ENCODE results near the gene DLGAP1. TPM values are rescaled to one million over a fixed set of nuclear protein-coding genes. Genes with fewer than 3 reads are reported as not detected.

The DLGAP1 gene
- total RNA-seq, 2 experiments from 2014 or later: not detected

- no peaks in the 10 kb centered on the region for H3K4me1 Mint-ChIP-seq (ENCODE audit: low read depth)
- no peak overlapping the region for H3K27ac Mint-ChIP-seq
- POLR2A ChIA-PET: no interaction called here
- ATAC-seq (no peak), DNase-seq (no peak)
- CTCF ChIA-PET: no interaction called here
- no peaks in the 10 kb centered on the region for H3K36me3 Mint-ChIP-seq (ENCODE audit: low read depth)
- no peaks in the 10 kb centered on the region for H3K27me3 Mint-ChIP-seq (ENCODE audit: low read depth)
- no peak overlapping the region for H3K4me3 Mint-ChIP-seq
- no peaks in the 10 kb centered on the region for H3K9me3 Mint-ChIP-seq (ENCODE audit: insufficient read depth)
Measured at GRCh38 chr18:4230450-4231168, 224.5 kb downstream of the DLGAP1 start.

- ATAC-seq: no peak
Measured at GRCh38 chr18:4224031-4224704, 230.9 kb downstream of the DLGAP1 start.

DNA sequence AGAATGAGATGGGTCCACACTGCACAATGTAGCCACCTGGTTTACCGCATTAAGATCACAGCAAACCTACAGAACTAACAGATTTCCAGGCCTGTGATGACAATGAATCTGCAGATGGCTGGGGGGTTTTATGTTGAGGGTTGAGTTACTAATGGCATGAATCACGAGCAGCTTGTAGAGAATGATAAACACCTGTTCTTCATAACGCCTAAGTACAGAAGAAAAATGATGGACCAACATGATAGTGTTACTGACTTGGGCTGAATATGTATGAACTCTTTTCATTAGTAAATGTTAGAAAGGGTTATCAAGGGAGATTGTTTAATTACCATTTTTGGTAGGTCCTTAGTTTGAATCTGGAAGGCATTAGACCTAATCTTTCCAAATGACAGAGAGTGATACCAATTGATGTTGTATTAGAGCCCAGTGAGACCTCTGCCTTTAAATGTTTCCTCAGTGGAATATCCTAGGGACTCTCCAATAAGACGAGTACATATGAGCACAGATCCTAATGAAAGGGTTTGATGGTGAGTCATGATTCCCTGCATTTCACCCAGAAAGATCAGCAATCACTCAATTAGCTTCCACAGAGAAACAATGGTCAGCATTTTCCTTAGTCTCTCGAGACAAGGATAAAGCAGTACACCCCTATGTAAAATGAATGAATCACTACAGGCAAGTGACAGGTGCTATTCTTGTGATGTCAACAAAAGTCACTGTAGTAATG, 243.8 kb downstream of the DLGAP1 start:
- H3K9me3 Mint-ChIP-seq (ENCODE audit: insufficient read depth): peaks cover 11% of the 10 kb centered on the region
- no peak overlapping the region for H3K4me3 Mint-ChIP-seq
- DNase-seq (no peak), ATAC-seq (no peak)
- no peaks in the 10 kb centered on the region for H3K27me3 Mint-ChIP-seq (ENCODE audit: low read depth)
- ChIA-PET POLR2A (interaction anchor here (0.7 kb wide), 1 partner anchor 9 kb away, joined by 3 read pairs; no protein-coding TSS in a partner anchor), CTCF (no interaction called here)
- no peak overlapping the region for H3K27ac Mint-ChIP-seq
- H3K36me3 Mint-ChIP-seq (ENCODE audit: low read depth): no peaks in the 10 kb centered on the region
- H3K4me1 Mint-ChIP-seq (ENCODE audit: low read depth): no peaks in the 10 kb centered on the region

More at GRCh38 chr18:4224031-4224704, 230.9 kb downstream of the DLGAP1 start:
- no peak overlapping the region for H3K4me3 Mint-ChIP-seq
- no peaks in the 10 kb centered on the region for H3K4me1 Mint-ChIP-seq (ENCODE audit: low read depth)
- H3K36me3 Mint-ChIP-seq (ENCODE audit: low read depth): no peaks in the 10 kb centered on the region
- H3K27me3 Mint-ChIP-seq (ENCODE audit: low read depth): no peaks in the 10 kb centered on the region
- POLR2A ChIA-PET: no interaction called here
- H3K27ac Mint-ChIP-seq: no peak overlapping the region
- peaks cover 5% of the 10 kb centered on the region for H3K9me3 Mint-ChIP-seq (ENCODE audit: insufficient read depth)
- CTCF ChIA-PET: no interaction called here
- no peak for DNase-seq

DNA sequence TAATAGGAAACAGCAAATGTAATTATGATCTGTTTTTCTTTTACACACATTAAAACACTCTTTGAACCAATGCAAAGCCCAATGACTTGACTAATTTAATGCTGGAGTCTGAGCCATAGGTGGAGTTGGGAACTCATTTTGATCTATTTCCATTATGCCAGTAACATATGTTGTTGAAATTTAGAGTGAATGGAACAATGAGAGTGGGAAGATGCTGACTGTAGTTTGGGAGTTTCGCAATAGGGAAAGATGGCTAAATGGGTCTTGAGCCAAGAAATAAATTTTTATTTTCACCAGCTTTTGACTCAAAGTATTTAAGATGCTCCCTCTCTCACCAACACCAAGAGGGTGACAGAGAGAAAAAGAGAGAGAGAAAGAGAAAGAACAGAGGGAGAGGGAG, 246.7 kb downstream of the DLGAP1 start:
- ChIA-PET POLR2A (no interaction called here), CTCF (no interaction called here)
- Mint-ChIP-seq H3K9me3 (ENCODE audit: insufficient read depth) (peaks cover 11% of the 10 kb centered on the region), H3K27me3 (ENCODE audit: low read depth) (no peaks in the 10 kb centered on the region), H3K4me1 (ENCODE audit: low read depth) (no peaks in the 10 kb centered on the region), H3K4me3 (no peak overlapping the region), H3K36me3 (ENCODE audit: low read depth) (no peaks in the 10 kb centered on the region), H3K27ac (no peak overlapping the region)
- no peak for ATAC-seq
- no peak for DNase-seq

DNA sequence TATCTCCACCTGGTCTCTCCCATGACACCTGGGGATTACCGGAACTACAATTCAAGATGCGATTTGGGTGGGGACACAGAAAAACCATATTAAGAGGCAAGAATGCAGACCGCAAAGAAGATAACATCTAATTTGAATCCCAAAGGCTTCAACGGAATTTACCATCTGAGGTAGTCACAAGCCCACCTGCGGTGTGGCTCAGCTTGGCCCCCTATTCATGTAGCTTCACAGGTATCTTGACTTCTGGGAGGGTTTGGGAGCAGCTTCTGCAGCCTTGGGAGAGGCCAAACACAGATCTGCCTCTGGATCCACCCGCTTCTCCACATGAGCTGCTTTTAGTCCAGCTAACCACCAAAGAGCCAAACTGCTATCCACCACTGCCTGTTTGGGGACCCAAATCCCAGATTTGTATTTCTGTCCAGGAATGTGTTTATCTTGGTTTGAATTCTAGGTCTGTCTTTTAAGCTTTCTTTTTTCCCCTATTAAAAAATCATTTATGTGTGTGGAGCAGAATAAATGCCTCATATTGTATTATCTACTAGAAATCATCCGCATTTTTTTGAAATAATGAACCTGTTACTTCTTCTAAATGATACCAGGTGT, 247.6 kb downstream of the DLGAP1 start:
- POLR2A ChIA-PET: no interaction called here
- H3K36me3 Mint-ChIP-seq (ENCODE audit: low read depth): no peaks in the 10 kb centered on the region
- DNase-seq: no peak
- no peak overlapping the region for H3K4me3 Mint-ChIP-seq
- no peak for ATAC-seq
- H3K4me1 Mint-ChIP-seq (ENCODE audit: low read depth): no peaks in the 10 kb centered on the region
- H3K9me3 Mint-ChIP-seq (ENCODE audit: insufficient read depth): peaks cover 11% of the 10 kb centered on the region
- CTCF ChIA-PET: no interaction called here
- no peak overlapping the region for H3K27ac Mint-ChIP-seq
- no peaks in the 10 kb centered on the region for H3K27me3 Mint-ChIP-seq (ENCODE audit: low read depth)

GRCh38 chr18:4204438-4204720, 250.7 kb downstream of the DLGAP1 start:
- no peak for ATAC-seq
- no peaks in the 10 kb centered on the region for H3K36me3 Mint-ChIP-seq (ENCODE audit: low read depth)

GRCh38 chr18:4203568-4204437, 251.3 kb downstream of the DLGAP1 start:
- H3K36me3 Mint-ChIP-seq (ENCODE audit: low read depth): no peaks in the 10 kb centered on the region
- ChIA-PET POLR2A (no interaction called here), CTCF (no interaction called here)
- H3K4me3 Mint-ChIP-seq: no peak overlapping the region
- H3K4me1 Mint-ChIP-seq (ENCODE audit: low read depth): no peaks in the 10 kb centered on the region
- H3K9me3 Mint-ChIP-seq (ENCODE audit: insufficient read depth): peaks cover 11% of the 10 kb centered on the region
- H3K27ac Mint-ChIP-seq: no peak overlapping the region
- no peak for DNase-seq
- no peak for ATAC-seq
- no peaks in the 10 kb centered on the region for H3K27me3 Mint-ChIP-seq (ENCODE audit: low read depth)

More at GRCh38 chr18:4204438-4204720, 250.7 kb downstream of the DLGAP1 start:
- DNase-seq: no peak
- H3K4me3 Mint-ChIP-seq: no peak overlapping the region
- H3K4me1 Mint-ChIP-seq (ENCODE audit: low read depth): no peaks in the 10 kb centered on the region
- H3K27me3 Mint-ChIP-seq (ENCODE audit: low read depth): no peaks in the 10 kb centered on the region
- H3K9me3 Mint-ChIP-seq (ENCODE audit: insufficient read depth): peaks cover 11% of the 10 kb centered on the region
- H3K27ac Mint-ChIP-seq: no peak overlapping the region
- CTCF ChIA-PET: no interaction called here
- POLR2A ChIA-PET: no interaction called here

DNA sequence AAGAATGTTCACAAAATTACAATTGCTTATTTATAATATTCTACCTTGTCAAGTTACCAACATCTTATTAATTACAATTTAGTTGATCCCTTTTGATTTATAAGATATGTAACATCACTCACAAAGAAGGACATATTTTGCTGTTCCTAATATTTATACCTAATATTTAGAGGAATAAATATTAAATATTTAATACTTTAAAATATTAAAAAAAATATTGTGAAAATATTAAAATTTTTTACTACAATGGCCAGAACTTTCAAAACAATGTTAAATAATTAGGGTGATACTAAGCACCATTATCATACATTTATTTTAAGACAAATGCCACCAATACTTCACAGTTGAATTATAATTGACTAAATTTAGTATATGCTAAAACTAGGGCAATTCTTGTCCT, 254.7 kb downstream of the DLGAP1 start:
- Mint-ChIP-seq H3K4me1 (ENCODE audit: low read depth) (no peaks in the 10 kb centered on the region), H3K36me3 (ENCODE audit: low read depth) (no peaks in the 10 kb centered on the region), H3K4me3 (no peak overlapping the region), H3K27me3 (ENCODE audit: low read depth) (no peaks in the 10 kb centered on the region), H3K27ac (no peak overlapping the region), H3K9me3 (ENCODE audit: insufficient read depth) (no peaks in the 10 kb centered on the region)
- no peak for ATAC-seq
- ChIA-PET CTCF (no interaction called here), POLR2A (no interaction called here)
- DNase-seq: no peak

DNA sequence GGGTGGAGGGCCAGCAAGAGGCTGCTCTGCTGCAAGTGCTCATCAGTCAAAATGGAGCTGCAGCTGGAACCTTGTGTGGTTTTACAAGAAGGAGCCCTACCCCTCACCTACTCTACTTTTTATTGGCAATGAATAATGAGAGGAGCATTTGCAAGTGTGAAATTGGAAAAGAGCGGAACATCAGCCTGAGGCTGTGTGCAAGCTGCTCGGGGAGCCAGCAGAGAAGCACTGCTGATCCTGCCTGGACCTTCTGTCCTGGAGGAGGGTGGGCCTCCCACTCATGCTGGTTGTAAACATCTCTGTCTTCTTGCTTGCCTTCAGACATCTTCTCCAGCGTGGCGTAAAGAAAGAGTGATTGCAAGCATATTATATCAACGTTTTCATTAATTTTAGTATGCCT, 256.2 kb downstream of the DLGAP1 start:
- Mint-ChIP-seq H3K9me3 (ENCODE audit: insufficient read depth) (no peaks in the 10 kb centered on the region), H3K36me3 (ENCODE audit: low read depth) (no peaks in the 10 kb centered on the region), H3K4me1 (ENCODE audit: low read depth) (no peaks in the 10 kb centered on the region), H3K27me3 (ENCODE audit: low read depth) (no peaks in the 10 kb centered on the region), H3K4me3 (no peak overlapping the region), H3K27ac (no peak overlapping the region)
- no peak for DNase-seq
- ATAC-seq: no peak
- CTCF ChIA-PET: no interaction called here
- POLR2A ChIA-PET: no interaction called here

DNA sequence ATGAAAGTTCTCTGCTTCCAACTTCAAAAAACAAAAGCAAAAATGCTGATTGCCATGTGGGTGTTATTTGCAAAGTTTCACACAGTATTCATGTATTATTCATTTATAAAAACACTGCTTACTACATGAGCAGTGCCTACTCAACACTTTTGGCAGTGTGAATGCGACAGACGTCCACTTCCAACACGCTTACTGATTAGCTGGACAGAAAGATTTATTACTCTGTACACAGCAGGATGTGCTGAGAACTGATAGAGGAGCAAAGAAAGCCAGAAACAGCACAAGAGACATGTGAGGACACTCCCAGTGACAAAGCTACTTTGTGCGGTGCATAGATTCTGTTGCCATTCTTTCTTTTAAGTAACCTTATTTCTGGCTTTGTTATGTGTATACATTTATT, 258.8 kb downstream of the DLGAP1 start:
- ChIA-PET POLR2A (no interaction called here), CTCF (no interaction called here)
- H3K36me3 Mint-ChIP-seq (ENCODE audit: low read depth): no peaks in the 10 kb centered on the region
- no peak for ATAC-seq
- H3K9me3 Mint-ChIP-seq (ENCODE audit: insufficient read depth): no peaks in the 10 kb centered on the region
- H3K27ac Mint-ChIP-seq: no peak overlapping the region
- no peaks in the 10 kb centered on the region for H3K4me1 Mint-ChIP-seq (ENCODE audit: low read depth)
- H3K4me3 Mint-ChIP-seq: no peak overlapping the region
- no peak for DNase-seq
- H3K27me3 Mint-ChIP-seq (ENCODE audit: low read depth): no peaks in the 10 kb centered on the region

DNA sequence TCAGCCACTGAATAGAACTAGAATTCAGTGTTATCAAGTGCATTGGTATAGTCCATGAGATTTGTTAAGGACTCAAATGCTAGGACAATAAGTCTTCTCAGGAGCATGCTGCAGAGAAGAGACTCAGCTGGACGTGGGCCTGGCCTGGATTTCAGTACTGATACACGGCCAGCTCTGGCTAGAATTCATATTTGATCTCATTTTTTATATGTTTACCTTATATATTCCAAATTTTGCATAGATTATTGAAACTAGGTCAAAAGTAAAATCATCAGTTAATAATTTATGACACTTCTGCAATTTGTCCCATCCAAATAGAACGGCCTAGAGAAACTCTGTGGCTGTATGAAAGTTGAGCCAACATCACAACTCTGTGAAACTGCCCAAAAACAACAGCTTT, 262.0 kb downstream of the DLGAP1 start:
- no peaks in the 10 kb centered on the region for H3K27me3 Mint-ChIP-seq (ENCODE audit: low read depth)
- no peak for ATAC-seq
- ChIA-PET POLR2A (no interaction called here), CTCF (no interaction called here)
- no peaks in the 10 kb centered on the region for H3K4me1 Mint-ChIP-seq (ENCODE audit: low read depth)
- no peak for DNase-seq
- H3K9me3 Mint-ChIP-seq (ENCODE audit: insufficient read depth): no peaks in the 10 kb centered on the region
- H3K4me3 Mint-ChIP-seq: no peak overlapping the region
- no peaks in the 10 kb centered on the region for H3K36me3 Mint-ChIP-seq (ENCODE audit: low read depth)
- H3K27ac Mint-ChIP-seq: no peak overlapping the region
